HG03565 (cell line): ENCODE results near the gene TNFRSF8.

Experiments used
- ATAC-seq: cut with Tn5 transposase; IDR thresholded peaks from one replicate; pipeline ENCODE4 v1.9.1; 2021; ENCODE audit warnings: mild to moderate bottlenecking, moderate library complexity; ENCODE audit not compliant: unreplicated experiment

TNFRSF8 gene

GRCh38 chr1:12153181-12153785 lies 90.2 kb downstream of the TNFRSF8 start:
- ATAC-seq = no peak

- no peak for ATAC-seq
Measured at GRCh38 chr1:12155328-12155727, 92.2 kb downstream of the TNFRSF8 start.

GRCh38 chr1:12157366-12158231 lies 94.5 kb downstream of the TNFRSF8 start:
- ATAC-seq = no peak

- no peak for ATAC-seq
Measured at GRCh38 chr1:12158357-12159092, 95.4 kb downstream of the TNFRSF8 start.

GRCh38 chr1:12159816-12160215 lies 96.7 kb downstream of the TNFRSF8 start:
- ATAC-seq = no peak

- no peak for ATAC-seq
Measured at GRCh38 chr1:12161324-12161661, 98.2 kb downstream of the TNFRSF8 start.

- peak; percentile 64 for ATAC-seq
Measured at GRCh38 chr1:12161662-12162458, 98.8 kb downstream of the TNFRSF8 start.

- no peak for ATAC-seq
Measured at GRCh38 chr1:12162459-12163137, 99.5 kb downstream of the TNFRSF8 start.

GRCh38 chr1:12163210-12163609 lies 100.1 kb downstream of the TNFRSF8 start:
- no peak for ATAC-seq

GRCh38 chr1:12164210-12164609 lies 101.1 kb downstream of the TNFRSF8 start:
- no peak for ATAC-seq

DNA sequence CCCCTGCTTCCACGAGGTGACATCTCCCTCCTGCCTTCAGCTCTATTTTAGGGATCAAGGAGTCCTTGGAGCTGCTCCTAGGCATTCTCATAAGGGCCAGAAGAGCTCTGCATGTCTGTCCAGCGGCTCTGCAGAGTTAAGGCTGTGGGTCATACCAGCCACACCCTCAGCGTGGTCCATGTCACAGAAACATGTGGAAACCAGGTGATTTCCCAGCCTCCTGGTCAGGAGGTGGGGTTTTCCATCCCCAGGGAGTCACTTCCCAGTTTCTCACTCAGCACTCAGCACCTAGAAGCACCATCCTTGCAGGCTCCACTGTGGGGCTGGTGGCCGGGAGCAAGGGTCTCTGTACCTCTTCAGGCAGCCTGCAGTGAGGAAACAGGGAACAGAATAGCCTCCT lies 102.2 kb downstream of the TNFRSF8 start:
- ATAC-seq = no peak

- peak; percentile 32 for ATAC-seq
Measured at GRCh38 chr1:12166834-12167492, 103.9 kb downstream of the TNFRSF8 start, which contains the start of gene TNFRSF1B. Gene TNFRSF1B, plus strand, starts transcription at chr1:12166991. Its CDS starts 101 bp downstream, at chr1:12167092.

DNA sequence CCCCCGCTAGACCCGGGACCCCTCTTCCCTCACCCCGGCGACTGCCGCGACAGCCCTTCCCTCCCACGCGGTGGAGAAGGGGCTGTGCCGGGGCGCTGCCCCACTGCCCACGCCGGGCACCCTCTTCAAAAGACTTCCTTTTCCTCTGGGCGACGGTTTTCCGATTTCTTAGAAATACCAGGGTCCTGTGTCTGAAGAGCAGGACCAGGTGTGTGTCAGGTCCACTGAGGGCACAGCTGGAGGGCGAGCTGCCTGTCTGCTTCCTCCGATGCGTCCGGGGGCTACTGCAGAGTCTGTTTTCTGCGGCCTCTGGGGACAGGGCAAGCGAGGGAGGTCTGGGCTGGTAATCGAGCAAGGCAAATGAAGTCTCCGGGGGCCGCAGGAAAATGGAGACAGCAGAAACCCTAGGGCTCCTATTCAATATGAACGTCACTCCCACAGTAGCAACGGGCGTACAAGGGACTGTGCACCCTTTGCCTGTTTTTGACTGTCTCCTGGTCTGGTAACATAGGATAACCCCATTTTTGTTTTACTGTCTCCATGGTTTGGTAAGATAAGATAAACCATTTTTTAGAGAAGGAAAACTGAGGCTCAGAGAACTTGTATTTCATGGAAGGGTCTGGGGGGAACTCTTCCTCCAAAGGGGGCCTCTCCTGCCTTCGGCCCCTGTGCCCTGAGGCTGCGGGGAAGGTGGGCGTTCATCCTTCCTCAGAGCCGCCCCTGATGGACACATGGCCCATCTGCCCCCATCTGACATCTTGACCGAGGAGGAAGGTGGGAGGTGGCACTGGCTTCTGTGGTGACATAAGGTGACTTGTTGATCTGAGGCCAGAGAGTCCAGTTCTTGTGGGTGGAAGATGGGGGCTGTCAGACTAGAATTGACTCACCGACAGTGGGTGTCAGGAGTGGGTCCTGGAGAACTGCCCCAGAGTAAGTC lies 104.7 kb downstream of the TNFRSF8 start:
- ATAC-seq = no peak

GRCh38 chr1:12168451-12169160 lies 105.5 kb downstream of the TNFRSF8 start:
- no peak for ATAC-seq

- ATAC-seq = no peak
Measured at GRCh38 chr1:12169442-12170135, 106.5 kb downstream of the TNFRSF8 start.

- ATAC-seq = no peak
Measured at GRCh38 chr1:12170263-12170671, 107.2 kb downstream of the TNFRSF8 start.
